HEK293 (cell line): ENCODE measurements around the gene LAMB4.

Source experiments
- CTCF ChIA-PET: fragments of 350-600 bp; formaldehyde crosslinking; extraction: SDS; loops from one replicate; lab custom pipeline; 2021; ENCODE audit warnings: antibody characterized with exemption; lab: Yijun Ruan, JAX
- POLR2A ChIA-PET: fragments of 300-600 bp; formaldehyde crosslinking; extraction: SDS; loops from one replicate; lab custom pipeline; 2020; ENCODE audit warnings: antibody characterized with exemption, inconsistent platforms; lab: Yijun Ruan, JAX
- H3K27ac ChIP-seq: fragments of 200-500 bp; sonication (Bioruptor generic); 2 replicates; pipeline ENCODE4 v1.5.1; 2014; ENCODE audit warnings: low read depth, low read length, control low read depth, inconsistent platforms; ENCODE audit errors: extremely low read depth
- H3K36me3 ChIP-seq, 2 experiments: fragments of 200-500 bp in 1 of 2; sonication (Bioruptor generic) in 1 of 2; 1 replicate in 1 of 2; 2 replicates in 1 of 2; pipeline ENCODE4 v1.5.1; 2014 to 2017; ENCODE audit warnings: inconsistent platforms in 2 of 2, low read length in 2 of 2; ENCODE audit not compliant: control insufficient read depth in 2 of 2, insufficient read depth in 1 of 2
- H3K4me1 ChIP-seq: fragments of 200-500 bp; sonication (Bioruptor generic); 2 replicates; pipeline ENCODE4 v1.5.1; 2014; ENCODE audit warnings: mild to moderate bottlenecking, low read length, inconsistent platforms; ENCODE audit not compliant: control insufficient read depth, insufficient read depth
- H3K4me3 ChIP-seq: 2 replicates; pipeline ENCODE4 v1.5.1; 2011; ENCODE audit warnings: low read depth, mild to moderate bottlenecking, control low read depth, low read length, moderate library complexity
- H3K9me3 ChIP-seq: fragments of 200-500 bp; sonication (Bioruptor generic); 2 replicates; pipeline ENCODE4 v1.5.1; 2014; ENCODE audit warnings: low read depth, low read length, inconsistent platforms; ENCODE audit not compliant: control insufficient read depth, insufficient read depth
- BCL11A ChIP-seq: fragments of 450-650 bp; formaldehyde crosslinking; IDR thresholded peaks from 2 replicates; pipeline ENCODE4 v1.5.1; 2016; ENCODE audit warnings: low read depth, missing biosample characterization, missing genetic modification characterization
- GLIS2 ChIP-seq: fragments of 450-650 bp; formaldehyde crosslinking; IDR thresholded peaks from 2 replicates; pipeline ENCODE4 v1.5.1; 2016; ENCODE audit warnings: missing biosample characterization, missing genetic modification characterization
- HOXC10 ChIP-seq: sonication (generic); formaldehyde crosslinking; IDR thresholded peaks from 2 replicates; pipeline ENCODE4 v1.8.1; 2023; ENCODE audit warnings: mild to moderate bottlenecking, missing genetic modification reagents
- KLF10 ChIP-seq: fragments of 450-650 bp; IDR thresholded peaks from 2 replicates; pipeline ENCODE4 v1.5.1; 2018; ENCODE audit warnings: missing biosample characterization, mild to moderate bottlenecking, missing genetic modification characterization
- MEIS1 ChIP-seq: sonication (generic); formaldehyde crosslinking; IDR thresholded peaks from 2 replicates; pipeline ENCODE4 v1.8.1; 2022; ENCODE audit warnings: missing genetic modification reagents, mild to moderate bottlenecking, borderline replicate concordance
- MYNN ChIP-seq: fragments of 450-650 bp; formaldehyde crosslinking; IDR thresholded peaks from 2 replicates; pipeline ENCODE4 v1.5.1; 2016; ENCODE audit warnings: missing biosample characterization, missing genetic modification characterization, borderline replicate concordance
- PATZ1 ChIP-seq: fragments of 450-650 bp; formaldehyde crosslinking; IDR thresholded peaks from 2 replicates; pipeline ENCODE4 v1.5.1; 2016; ENCODE audit warnings: missing biosample characterization, missing genetic modification characterization
- PBX3 ChIP-seq: sonication (generic); formaldehyde crosslinking; IDR thresholded peaks from 2 replicates; pipeline ENCODE4 v1.8.1; 2022; ENCODE audit warnings: mild to moderate bottlenecking, moderate library complexity, missing genetic modification reagents
- TSHZ1 ChIP-seq: fragments of 450-650 bp; formaldehyde crosslinking; IDR thresholded peaks from 2 replicates; pipeline ENCODE4 v1.5.1; 2016; ENCODE audit warnings: missing biosample characterization, missing genetic modification characterization, borderline replicate concordance
- ZBTB20 ChIP-seq: fragments of 450-650 bp; formaldehyde crosslinking; IDR thresholded peaks from 2 replicates; pipeline ENCODE4 v1.5.1; 2016; ENCODE audit warnings: missing biosample characterization, missing genetic modification characterization
- ZBTB26 ChIP-seq: fragments of 450-650 bp; formaldehyde crosslinking; optimal IDR thresholded peaks from 2 replicates; pipeline ENCODE3; 2016; ENCODE audit warnings: missing biosample characterization, mild to moderate bottlenecking, missing genetic modification characterization
- ZFP41 ChIP-seq: fragments of 450-650 bp; formaldehyde crosslinking; IDR thresholded peaks from 2 replicates; pipeline ENCODE4 v1.5.1; 2016; ENCODE audit warnings: missing biosample characterization, missing genetic modification characterization, borderline replicate concordance
- ZNF138 ChIP-seq: fragments of 450-650 bp; formaldehyde crosslinking; IDR thresholded peaks from 2 replicates; pipeline ENCODE4 v1.5.1; 2016; ENCODE audit warnings: missing biosample characterization, missing genetic modification characterization, borderline replicate concordance
- ZNF2 ChIP-seq: fragments of 450-650 bp; formaldehyde crosslinking; IDR thresholded peaks from 2 replicates; pipeline ENCODE4 v1.5.1; 2016; ENCODE audit warnings: missing biosample characterization, missing genetic modification characterization
- ZNF23 ChIP-seq: fragments of 450-650 bp; formaldehyde crosslinking; IDR thresholded peaks from 2 replicates; pipeline ENCODE4 v1.5.1; 2016; ENCODE audit warnings: missing biosample characterization, missing genetic modification characterization, borderline replicate concordance
- ZNF24 ChIP-seq: fragments of 450-650 bp; formaldehyde crosslinking; IDR thresholded peaks from 2 replicates; pipeline ENCODE4 v1.5.1; 2016; ENCODE audit warnings: missing biosample characterization, missing genetic modification characterization
- ZNF311 ChIP-seq: fragments of 450-650 bp; formaldehyde crosslinking; IDR thresholded peaks from 2 replicates; pipeline ENCODE4 v1.5.1; 2017; ENCODE audit warnings: missing biosample characterization, missing genetic modification characterization, borderline replicate concordance
- ZNF514 ChIP-seq: fragments of 450-650 bp; formaldehyde crosslinking; IDR thresholded peaks from 2 replicates; pipeline ENCODE4 v1.5.1; 2016; ENCODE audit warnings: missing biosample characterization, missing genetic modification characterization
- ZNF555 ChIP-seq: fragments of 450-650 bp; formaldehyde crosslinking; conservative IDR thresholded peaks from 2 replicates; pipeline ENCODE4 v1.5.1; 2017; ENCODE audit warnings: missing biosample characterization, mild to moderate bottlenecking, missing genetic modification characterization, inconsistent platforms
- ZNF600 ChIP-seq: fragments of 450-650 bp; formaldehyde crosslinking; IDR thresholded peaks from 2 replicates; pipeline ENCODE4 v1.5.1; 2016; ENCODE audit warnings: missing biosample characterization, missing genetic modification characterization
- ZNF623 ChIP-seq: fragments of 450-650 bp; formaldehyde crosslinking; IDR thresholded peaks from 2 replicates; pipeline ENCODE4 v1.5.1; 2016; ENCODE audit warnings: missing biosample characterization, missing genetic modification characterization
- ZNF626 ChIP-seq: fragments of 450-650 bp; sonication (Bioruptor Pico); formaldehyde crosslinking; IDR thresholded peaks from 2 replicates; pipeline ENCODE4 v1.5.1; 2018; ENCODE audit warnings: missing biosample characterization, missing genetic modification characterization, inconsistent platforms
- ZNF670 ChIP-seq: fragments of 450-650 bp; formaldehyde crosslinking; IDR thresholded peaks from 2 replicates; pipeline ENCODE4 v1.5.1; 2016; ENCODE audit warnings: missing biosample characterization, missing genetic modification characterization, low read depth
- ZNF701 ChIP-seq: fragments of 450-650 bp; formaldehyde crosslinking; IDR thresholded peaks from 2 replicates; pipeline ENCODE4 v1.5.1; 2016; ENCODE audit warnings: missing biosample characterization, missing genetic modification characterization
- ZNF776 ChIP-seq: fragments of 450-650 bp; formaldehyde crosslinking; IDR thresholded peaks from 2 replicates; pipeline ENCODE4 v1.5.0; 2017; ENCODE audit warnings: missing biosample characterization, missing genetic modification characterization, borderline replicate concordance
- ZSCAN23 ChIP-seq: fragments of 450-650 bp; formaldehyde crosslinking; IDR thresholded peaks from 2 replicates; pipeline ENCODE4 v1.5.1; 2016; ENCODE audit warnings: missing biosample characterization, missing genetic modification characterization

Gene LAMB4

GRCh38 chr7:108066486-108066885, 63.7 kb downstream of the LAMB4 start:
- POLR2A ChIA-PET = no interaction called here
- H3K27ac ChIP-seq = no peak overlapping the region
- H3K4me3 ChIP-seq = no peak overlapping the region
- H3K4me1 ChIP-seq = no peaks in the 10 kb centered on the region
- H3K9me3 ChIP-seq = no peaks in the 10 kb centered on the region
- TF ChIP-seq ZNF776 (tag by site-specific recombination) (no peak), ZNF626 (tag by site-specific recombination) (no peak), ZBTB26 (no peak), ZBTB20 (tag by site-specific recombination) (no peak), BCL11A (tag by site-specific recombination) (no peak), KLF10 (tag by site-specific recombination) (no peak), ZNF24 (no peak), ZNF23 (no peak), ZNF555 (tag by site-specific recombination) (no peak), ZNF670 (no peak), ZFP41 (tag by site-specific recombination) (no peak), GLIS2 (tag by site-specific recombination) (no peak), ZNF514 (tag by site-specific recombination) (no peak)
- no peaks in the 10 kb centered on the region for H3K36me3 ChIP-seq
- CTCF ChIA-PET = no interaction called here

- POLR2A ChIA-PET = no interaction called here
- H3K4me3 ChIP-seq = no peak overlapping the region
These were observed 66.6 kb downstream of the LAMB4 start for GRCh38 chr7:108063520-108063933.

GRCh38 chr7:108062250-108063014, 67.7 kb downstream of the LAMB4 start:
- H3K4me3 ChIP-seq = no peak overlapping the region
- ChIA-PET CTCF (interaction anchor here (0.7 kb wide), 1 partner anchor 451 kb away, joined by 3 read pairs; no protein-coding TSS in a partner anchor), POLR2A (no interaction called here)
- H3K9me3 ChIP-seq = no peaks in the 10 kb centered on the region
- no peaks in the 10 kb centered on the region for H3K4me1 ChIP-seq
- H3K36me3 ChIP-seq = no peaks in the 10 kb centered on the region
- H3K27ac ChIP-seq = no peak overlapping the region
- TF ChIP-seq GLIS2 (tag by site-specific recombination) = no peak
- TF ChIP-seq TSHZ1 (tag by site-specific recombination) = no peak
- no peak for TF ChIP-seq ZNF623
- no peak for TF ChIP-seq ZSCAN23 (tag by site-specific recombination)
- no peak for TF ChIP-seq PBX3 (CRISPR knock-in tag)
- TF ChIP-seq ZNF701 (tag by site-specific recombination) = no peak
- no peak for TF ChIP-seq HOXC10
- TF ChIP-seq ZNF311 = no peak
- no peak for TF ChIP-seq ZNF600 (tag by site-specific recombination)
- TF ChIP-seq ZNF138 (tag by site-specific recombination) = no peak
- no peak for TF ChIP-seq PATZ1 (tag by site-specific recombination)
- no peak for TF ChIP-seq ZNF2 (tag by site-specific recombination)

More at GRCh38 chr7:108063520-108063933, 66.6 kb downstream of the LAMB4 start:
- TF ChIP-seq MYNN (no peak), MEIS1 (CRISPR knock-in tag) (0 out of 2 replicates have a peak, but pooled peaks have one; percentile 49)
- Histone ChIP-seq H3K27ac (no peak overlapping the region), H3K4me1 (no peaks in the 10 kb centered on the region), H3K36me3 (no peaks in the 10 kb centered on the region), H3K9me3 (no peaks in the 10 kb centered on the region)
- CTCF ChIA-PET = no interaction called here
